ENCODE data around the gene NKAPL.

The NKAPL gene

GRCh38 chr6:28258877-28259777 is at the start of gene NKAPL:
Gene NKAPL (plus strand): TSS chr6:28259297. CDS start chr6:28259372, 75 bp downstream.
- no peak for FAIRE-seq

GRCh38 chr6:28209753-28210535 is 49.2 kb upstream of the NKAPL start:
- no peak for FAIRE-seq

- no peak for FAIRE-seq
Observed at GRCh38 chr6:28211840-28212509, 47.1 kb upstream of the NKAPL start.

GRCh38 chr6:28212510-28213212 is 46.4 kb upstream of the NKAPL start:
- FAIRE-seq = no peak

- no peak for FAIRE-seq
Observed at GRCh38 chr6:28213213-28213523, 45.9 kb upstream of the NKAPL start.

- no peak for FAIRE-seq
Observed at GRCh38 chr6:28215425-28215824, 43.7 kb upstream of the NKAPL start.

GRCh38 chr6:28217890-28218289 is 41.2 kb upstream of the NKAPL start:
- FAIRE-seq = no peak

- FAIRE-seq = no peak
Observed at GRCh38 chr6:28218312-28219248, 40.5 kb upstream of the NKAPL start.

- no peak for FAIRE-seq
Observed at GRCh38 chr6:28220257-28221133, 38.6 kb upstream of the NKAPL start.

- FAIRE-seq = no peak
Observed at GRCh38 chr6:28224131-28225055, 34.7 kb upstream of the NKAPL start.

GRCh38 chr6:28225056-28225834 is 33.9 kb upstream of the NKAPL start, which contains the start of gene ZSCAN9:
Gene ZSCAN9 (plus strand): TSS chr6:28225275. CDS start chr6:28227085, 1,810 bp downstream.
- no peak for FAIRE-seq

GRCh38 chr6:28226460-28226859 is 32.6 kb upstream of the NKAPL start:
- FAIRE-seq = no peak

- FAIRE-seq = no peak
Observed at GRCh38 chr6:28232785-28233184, 26.3 kb upstream of the NKAPL start.

GRCh38 chr6:28235912-28236452 is 23.1 kb upstream of the NKAPL start:
- FAIRE-seq = no peak

- FAIRE-seq = no peak
Observed at GRCh38 chr6:28239636-28240035, 19.5 kb upstream of the NKAPL start.

- no peak for FAIRE-seq
Observed at GRCh38 chr6:28240471-28240870, 18.6 kb upstream of the NKAPL start.

GRCh38 chr6:28243946-28244345 is 15.2 kb upstream of the NKAPL start:
- no peak for FAIRE-seq
